Hematopoietic multipotent progenitor cell treated with erythropoietin and hydrocortisone succinate and interleukin-3 and kit ligand, for 6 days (in vitro differentiated cells): ENCODE results near the gene KDM5B.
"Not testable (repeated sequence)": the region's sequence is repeated elsewhere in the genome, so short reads cannot be mapped to it uniquely, and the experiment has no call there.

Experiments
- DNase-seq: peaks from one replicate; pipeline ENCODE4 v3.0.0-alpha.2; 2015

KDM5B gene

GRCh38 chr1:202812176-202813026, 4.2 kb upstream of the KDM5B start:
- DNase-seq: no peak

DNA sequence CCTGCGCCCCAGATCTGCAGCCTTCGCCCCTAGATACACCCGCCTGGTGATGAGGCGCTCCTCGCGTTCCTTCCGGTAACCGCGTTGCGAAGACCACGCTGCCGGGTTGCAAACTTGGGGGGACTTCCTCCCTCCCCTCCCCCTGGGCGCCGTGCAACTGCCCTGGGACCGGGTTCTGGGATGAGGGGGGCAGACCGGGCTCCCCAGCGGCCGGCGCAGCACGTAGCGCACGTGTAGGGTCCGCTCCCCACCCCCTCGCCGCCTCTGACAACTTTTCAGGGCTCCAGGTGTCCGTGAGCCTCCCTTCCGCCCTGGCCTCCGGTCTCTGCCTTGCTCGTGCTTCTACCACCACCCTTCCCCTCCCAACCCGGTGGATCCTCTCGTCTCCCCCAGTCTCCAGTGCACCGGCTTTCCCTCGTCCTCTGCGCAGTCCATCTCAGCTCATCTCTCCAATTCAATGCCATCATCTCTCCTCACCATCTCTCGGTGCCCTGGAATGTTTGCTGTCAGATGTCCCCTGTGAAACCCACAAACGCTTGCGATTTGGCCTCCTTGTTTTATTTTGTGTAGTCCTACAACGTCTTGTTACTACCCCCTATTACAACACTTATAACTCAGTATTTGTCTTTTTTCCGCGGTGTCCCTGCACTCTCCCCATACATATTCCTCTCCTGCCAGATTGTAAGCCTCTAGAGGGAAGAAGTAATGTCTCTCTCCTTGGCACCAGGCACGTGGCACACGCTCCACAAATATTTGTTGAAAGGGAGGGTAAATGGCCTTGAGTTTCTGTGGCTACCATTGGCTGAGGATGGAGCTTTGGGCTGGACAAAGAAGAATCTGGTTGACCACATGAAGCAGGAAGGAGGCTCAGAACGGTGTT, 3.3 kb upstream of the KDM5B start:
- peak; percentile 23 for DNase-seq

DNA sequence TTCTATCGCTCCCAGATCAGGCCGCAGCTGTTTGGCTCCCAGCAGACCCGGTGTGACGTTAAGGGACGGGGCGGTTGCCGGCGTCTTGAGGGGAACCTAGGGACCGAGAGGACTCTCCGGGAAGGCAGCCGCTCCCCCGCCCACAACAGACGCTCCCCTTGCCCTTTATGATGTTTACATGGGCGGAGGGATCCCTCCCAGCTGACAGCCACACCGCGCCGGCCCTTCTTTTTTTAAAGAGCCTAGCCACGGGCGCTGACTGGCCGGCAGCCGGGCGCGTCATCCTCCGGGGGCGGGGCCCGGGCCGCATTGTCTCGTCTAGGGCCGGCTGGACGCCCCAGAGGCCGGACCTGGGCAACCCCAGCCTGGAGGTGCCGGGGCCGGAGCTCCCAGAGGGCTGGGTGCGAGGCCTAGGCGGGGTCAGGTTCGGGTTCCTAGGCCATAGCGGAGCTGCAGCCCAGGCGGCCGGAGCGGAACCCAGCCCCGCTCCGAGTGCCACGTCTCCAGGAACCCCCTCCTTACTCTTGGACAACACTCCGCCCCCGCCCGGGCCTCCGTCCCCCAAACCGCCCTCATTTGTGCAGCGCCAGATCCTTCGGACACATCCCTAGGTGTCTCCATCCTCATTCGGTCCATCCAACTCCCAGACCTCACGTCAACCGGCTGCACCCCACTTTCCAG, 2.5 kb upstream of the KDM5B start, which contains the start of gene PCAT6:
PCAT6 (plus strand) TSS at position 340 of the 681 bp plus-strand sequence.
- peak; percentile 96 for DNase-seq

GRCh38 chr1:202810193-202810614, 2.0 kb upstream of the KDM5B start:
- no peak for DNase-seq

- DNase-seq: no peak
Measured at GRCh38 chr1:202809597-202810159, 1.5 kb upstream of the KDM5B start.

DNA sequence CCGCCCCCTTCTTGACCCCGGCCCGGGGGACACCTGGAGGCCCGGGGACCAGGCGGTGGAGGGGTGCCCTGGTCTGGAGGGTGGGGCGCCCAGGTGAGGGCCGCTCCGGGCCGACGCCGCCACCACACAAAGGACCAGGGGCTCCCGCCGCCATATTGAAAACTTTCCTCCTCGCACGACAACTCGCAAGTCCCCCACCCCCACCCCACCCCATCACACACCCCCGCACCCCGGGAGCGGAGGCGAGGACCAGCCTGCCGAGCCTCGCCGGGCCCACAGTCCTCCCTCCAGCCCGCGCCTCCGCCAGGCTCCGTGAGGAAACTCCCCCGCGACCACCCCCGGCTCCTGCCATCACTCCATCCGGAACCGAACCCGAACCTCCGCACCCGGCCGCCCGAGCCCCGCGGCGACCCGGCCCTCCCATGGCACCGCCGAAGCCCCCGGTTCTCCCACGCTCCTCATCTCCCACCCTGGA, 733 bp downstream of the KDM5B start:
- DNase-seq: peak; percentile 73

GRCh38 chr1:202806845-202807450, 1.3 kb downstream of the KDM5B start:
- peak; percentile 72 for DNase-seq

GRCh38 chr1:202805886-202806844, 2.1 kb downstream of the KDM5B start:
- peak; percentile 67 for DNase-seq

- DNase-seq: peak; percentile 52
Measured at GRCh38 chr1:202804126-202804525, 4.1 kb downstream of the KDM5B start.

- DNase-seq: peak; percentile 47
Measured at GRCh38 chr1:202802998-202803932, 5.0 kb downstream of the KDM5B start.

DNA sequence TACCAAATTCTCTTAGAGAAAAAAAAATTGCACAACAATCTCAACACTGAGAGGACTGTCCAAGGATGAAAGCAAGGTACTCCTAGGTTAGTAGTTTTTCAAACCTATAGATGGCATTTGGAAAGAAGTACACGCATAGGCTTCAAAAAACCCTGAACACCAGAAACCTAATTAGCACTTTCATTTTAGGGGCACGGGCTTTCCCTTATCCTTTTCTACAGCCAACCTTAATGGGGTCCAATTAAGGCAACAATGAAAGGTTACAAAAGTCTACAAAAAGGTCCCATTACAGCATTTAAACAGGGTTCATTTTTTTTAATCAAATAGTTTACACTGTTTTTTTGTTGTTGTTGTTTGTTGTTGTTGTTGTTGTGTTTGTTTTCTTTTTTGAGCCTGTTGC, 6.2 kb downstream of the KDM5B start:
- DNase-seq: no peak

DNA sequence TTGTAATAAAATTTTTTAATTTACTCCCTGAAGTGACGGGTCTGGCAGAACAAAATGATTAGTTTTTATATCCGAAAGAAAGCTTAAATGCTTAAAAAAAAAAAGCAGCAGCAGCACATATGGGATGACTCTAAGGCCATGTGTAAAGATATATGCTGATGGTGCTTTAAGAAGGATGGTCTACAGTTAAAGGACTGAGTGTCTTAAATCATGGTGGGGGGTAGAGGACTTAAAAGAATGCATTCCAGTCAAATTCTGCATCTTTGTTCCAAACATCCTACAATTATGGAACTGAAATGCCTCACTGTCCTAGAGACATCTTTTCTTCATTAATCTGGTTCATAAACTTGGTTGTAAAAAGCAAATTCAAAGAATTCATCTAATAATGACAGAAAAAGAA, 7.0 kb downstream of the KDM5B start:
- DNase-seq: no peak

- no peak for DNase-seq
Measured at GRCh38 chr1:202800742-202801141, 7.5 kb downstream of the KDM5B start.

DNA sequence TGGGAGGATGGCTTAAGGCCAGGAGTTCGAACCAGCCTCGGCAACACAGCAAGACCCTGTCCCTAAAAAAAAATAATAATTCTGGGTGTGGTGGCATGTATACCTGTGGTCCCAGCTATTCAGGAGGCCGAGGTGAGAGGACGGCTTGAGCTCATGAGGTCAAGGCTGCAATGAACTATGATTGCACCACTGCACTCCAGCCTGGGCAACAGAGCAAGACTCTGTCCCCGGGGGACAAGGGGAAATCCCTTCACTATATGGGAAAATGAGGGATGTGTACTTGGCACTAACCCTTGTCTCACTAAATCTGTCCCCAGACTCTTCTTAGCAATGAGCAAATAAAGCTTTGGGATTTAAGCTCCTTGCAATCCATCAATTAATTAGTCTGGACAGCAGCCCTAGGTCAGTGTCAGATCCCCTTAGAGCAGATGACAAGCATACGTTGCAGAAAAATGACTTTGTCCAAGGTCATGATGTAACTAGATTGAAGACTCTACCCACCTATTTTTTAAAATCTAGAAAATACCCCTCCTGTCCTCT, 9.4 kb downstream of the KDM5B start:
- DNase-seq: no peak

DNA sequence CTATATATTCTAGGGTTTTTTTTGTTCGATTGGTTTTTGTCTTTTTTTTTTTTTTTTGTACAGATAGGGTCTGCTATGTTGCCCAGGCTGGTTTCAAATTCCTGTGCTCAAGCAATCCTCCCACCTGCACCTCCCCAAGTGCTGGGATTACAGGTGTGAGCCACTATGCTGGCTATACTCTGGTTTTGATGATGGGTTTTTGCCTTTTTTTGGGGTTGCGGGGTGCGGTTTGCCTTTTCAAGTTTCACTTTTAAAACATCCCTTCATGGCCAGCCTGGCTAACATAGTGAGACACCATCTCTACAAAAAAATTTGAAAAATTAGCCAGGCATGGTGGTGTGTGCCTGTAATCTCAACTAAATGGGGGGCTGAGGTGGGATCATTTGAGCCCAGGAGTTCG, 10.0 kb downstream of the KDM5B start:
- no peak for DNase-seq

- no peak for DNase-seq
Measured at GRCh38 chr1:202796670-202797069, 11.6 kb downstream of the KDM5B start.

- not testable (repeated sequence) for DNase-seq
Measured at GRCh38 chr1:202794931-202795330, 13.3 kb downstream of the KDM5B start.

- DNase-seq: peak; percentile 73
Measured at GRCh38 chr1:202794051-202794740, 14.0 kb downstream of the KDM5B start.
